H9 (cell line): ENCODE measurements around the gene CLEC2D. TPM values are rescaled to one million over a fixed set of nuclear protein-coding genes. Genes with fewer than 3 reads are reported as not detected.

ENCODE experiments used
- DNase-seq: peaks from one replicate; pipeline ENCODE4 v3.0.0-alpha.2; 2017
- H2AFZ ChIP-seq: one replicate; pipeline ENCODE4 v1.6.1; 2013; ENCODE audit warnings: mild to moderate bottlenecking, low read length, control low read depth, moderate library complexity
- H2AK5ac ChIP-seq: 2 replicates; pipeline ENCODE4 v1.6.1; 2013; ENCODE audit warnings: low read length, control low read depth, mixed read lengths; ENCODE audit not compliant: insufficient read length
- H2BK120ac ChIP-seq: one replicate; pipeline ENCODE4 v1.6.1; 2013; ENCODE audit warnings: low read depth, mild to moderate bottlenecking, low read length, control low read depth, inconsistent platforms; ENCODE audit not compliant: poor library complexity, severe bottlenecking
- H2BK12ac ChIP-seq: 2 replicates; pipeline ENCODE4 v1.6.1; 2013; ENCODE audit warnings: low read length, control low read depth, mixed read lengths, low read depth; ENCODE audit not compliant: insufficient read length
- H2BK15ac ChIP-seq: 2 replicates; pipeline ENCODE4 v1.6.1; 2013; ENCODE audit warnings: low read depth, low read length, control low read depth
- H2BK20ac ChIP-seq: one replicate; pipeline ENCODE4 v1.6.1; 2013; ENCODE audit warnings: low read depth, mild to moderate bottlenecking, low read length, control low read depth, inconsistent platforms; ENCODE audit not compliant: poor library complexity, severe bottlenecking
- H2BK5ac ChIP-seq: 2 replicates; pipeline ENCODE4 v1.6.1; 2013; ENCODE audit warnings: low read length, control low read depth, mixed read lengths; ENCODE audit not compliant: insufficient read length
- H3K14ac ChIP-seq: 2 replicates; pipeline ENCODE4 v1.6.1; 2013; ENCODE audit warnings: low read length, control low read depth; ENCODE audit not compliant: insufficient read depth
- H3K18ac ChIP-seq: 2 replicates; pipeline ENCODE4 v1.6.1; 2013; ENCODE audit warnings: low read depth, mild to moderate bottlenecking, mixed read lengths, low read length, control low read depth; ENCODE audit not compliant: insufficient read length
- H3K23ac ChIP-seq: 2 replicates; pipeline ENCODE4 v1.6.1; 2013; ENCODE audit warnings: low read length, control low read depth, mixed read lengths, low read depth; ENCODE audit not compliant: insufficient read length
- H3K23me2 ChIP-seq: 2 replicates; pipeline ENCODE4 v1.6.1; 2013; ENCODE audit warnings: low read depth, mild to moderate bottlenecking, mixed read lengths, low read length, control low read depth; ENCODE audit not compliant: insufficient read length, poor library complexity, severe bottlenecking
- H3K27ac ChIP-seq: 2 replicates; pipeline ENCODE4 v1.5.1; 2013; ENCODE audit warnings: low read length, control low read depth, mixed read lengths, low read depth; ENCODE audit not compliant: insufficient read length
- H3K27me3 ChIP-seq: 2 replicates; pipeline ENCODE4 v1.6.1; 2013; ENCODE audit warnings: low read length, control low read depth, inconsistent platforms; ENCODE audit not compliant: insufficient read depth
- H3K4ac ChIP-seq: 2 replicates; pipeline ENCODE4 v1.6.1; 2013; ENCODE audit warnings: low read depth, mild to moderate bottlenecking, control low read depth, inconsistent platforms, low read length, moderate library complexity
- H3K4me1 ChIP-seq: 2 replicates; pipeline ENCODE4 v1.6.1; 2013; ENCODE audit warnings: low read length, control low read depth, inconsistent platforms; ENCODE audit not compliant: insufficient read depth
- H3K4me2 ChIP-seq: 2 replicates; pipeline ENCODE4 v1.6.1; 2013; ENCODE audit warnings: low read length, control low read depth, mixed read lengths; ENCODE audit not compliant: insufficient read length, insufficient read depth
- H3K56ac ChIP-seq: 2 replicates; pipeline ENCODE4 v1.6.1; 2013; ENCODE audit warnings: low read depth, mild to moderate bottlenecking, mixed read lengths, low read length, control low read depth; ENCODE audit not compliant: insufficient read length
- H3K79me1 ChIP-seq: 2 replicates; pipeline ENCODE4 v1.6.1; 2013; ENCODE audit warnings: low read depth, mild to moderate bottlenecking, moderate library complexity, low read length, control low read depth, inconsistent platforms; ENCODE audit not compliant: insufficient read depth, poor library complexity, severe bottlenecking
- H3K79me2 ChIP-seq: 2 replicates; pipeline ENCODE4 v1.6.1; 2013; ENCODE audit warnings: low read length, control low read depth, inconsistent platforms; ENCODE audit not compliant: insufficient read depth
- H3K9ac ChIP-seq: 2 replicates; pipeline ENCODE4 v1.6.1; 2013; ENCODE audit warnings: low read length, control low read depth, mixed read lengths; ENCODE audit not compliant: insufficient read length; ENCODE audit errors: extremely low read depth
- H3K9me3 ChIP-seq: one replicate; pipeline ENCODE4 v1.6.1; 2013; ENCODE audit warnings: low read depth, low read length, inconsistent platforms; ENCODE audit not compliant: control insufficient read depth
- H3T11ph ChIP-seq: one replicate; pipeline ENCODE4 v1.6.1; 2013; ENCODE audit warnings: mild to moderate bottlenecking, low read length, control low read depth, inconsistent platforms
- H4K20me1 ChIP-seq: one replicate; pipeline ENCODE4 v1.6.1; 2013; ENCODE audit not compliant: control insufficient read depth, insufficient read length, insufficient read depth
- H4K5ac ChIP-seq: 2 replicates; pipeline ENCODE4 v1.6.1; 2013; ENCODE audit warnings: low read depth, mild to moderate bottlenecking, mixed read lengths, low read length, control low read depth; ENCODE audit not compliant: insufficient read length
- H4K8ac ChIP-seq: replicated peaks from 2 replicates; pipeline ENCODE4 v1.6.1; 2013; ENCODE audit warnings: low read length, control low read depth, mixed read lengths, low read depth; ENCODE audit not compliant: insufficient read length
- H4K91ac ChIP-seq: 2 replicates; pipeline ENCODE4 v1.6.1; 2013; ENCODE audit warnings: low read depth, mild to moderate bottlenecking, moderate library complexity, mixed read lengths, low read length, control low read depth; ENCODE audit not compliant: insufficient read length
- H3K27ac Mint-ChIP-seq, 3 experiments: 2 replicates in 2 of 3; 3 replicates in 1 of 3; pipeline ENCODE4 v1.8.0; 2020 to 2021; ENCODE audit warnings: mixed read lengths in 3 of 3, mild to moderate bottlenecking in 1 of 3, moderate library complexity in 1 of 3
- H3K27me3 Mint-ChIP-seq: 2 replicates; pipeline ENCODE4 v1.8.0; 2021; ENCODE audit warnings: low read depth, mild to moderate bottlenecking, moderate library complexity, mixed read lengths
- H3K36me3 Mint-ChIP-seq, 3 experiments: 2 replicates in 2 of 3; 3 replicates in 1 of 3; pipeline ENCODE4 v1.8.0; 2020 to 2021; ENCODE audit warnings: low read depth in 3 of 3, mixed read lengths in 3 of 3; ENCODE audit not compliant: insufficient read depth in 1 of 3
- H3K4me1 Mint-ChIP-seq, 2 experiments: 2 replicates each; pipeline ENCODE4 v1.8.0; 2020; ENCODE audit warnings: mixed read lengths in 2 of 2
- H3K4me3 Mint-ChIP-seq, 2 experiments: 2 replicates in 1 of 2; 3 replicates in 1 of 2; pipeline ENCODE4 v1.8.0; 2020 to 2021; ENCODE audit warnings: mild to moderate bottlenecking in 2 of 2, mixed read lengths in 2 of 2, moderate library complexity in 1 of 2
- H3K9me3 Mint-ChIP-seq, 2 experiments: 2 replicates in 1 of 2; 3 replicates in 1 of 2; pipeline ENCODE4 v1.8.0; 2020; ENCODE audit warnings: mild to moderate bottlenecking in 2 of 2, mixed read lengths in 2 of 2, moderate library complexity in 1 of 2
- WGBS: extraction: QIAGEN DNeasy Blood & Tissue Kit; methylation state at CpG from one replicate; pipeline ENCODE4 v1.1.7; 2013; ENCODE audit warnings: missing lambda C conversion rate, low lambda C conversion rate, mixed read lengths; ENCODE audit not compliant: insufficient read length; ENCODE audit errors: extremely low coverage; 5-methylcytosine and 5-hydroxymethylcytosine counted together
- total RNA-seq: library from RNA; stranded (reverse); gene quantifications from 2 replicates; pipeline ENCODE4 v1.2.1, GENCODE V29; 2021
- TF ChIP-seq, protein P1 (sequence below): fragments of 200-600 bp; sonication (generic); conservative IDR thresholded peaks from 3 replicates; pipeline ENCODE4 v1.8.0; 2021; ENCODE audit warnings: antibody characterized with exemption, mild to moderate bottlenecking

The CLEC2D gene
- total RNA-seq, 1 experiment from 2014 or later: 2.1 TPM

DNA sequence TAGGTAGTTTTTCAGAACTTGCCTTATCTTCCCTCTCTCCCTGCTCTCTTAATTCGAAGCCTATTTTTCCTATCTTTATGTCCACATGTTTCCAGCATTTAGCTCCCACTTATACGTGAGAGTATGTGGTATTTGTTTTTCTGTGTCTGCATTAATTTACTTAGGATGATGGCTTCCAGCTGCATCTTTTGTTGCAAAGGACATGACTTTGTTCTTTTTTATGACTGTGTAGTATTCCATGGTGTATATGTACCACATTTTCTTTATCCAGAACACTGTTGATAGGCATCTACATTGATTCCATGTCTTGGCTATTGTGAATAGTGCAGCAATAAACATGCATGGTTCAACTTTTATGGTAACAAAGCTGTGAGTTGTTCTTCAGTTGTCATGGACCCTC is 7.8 kb upstream of the CLEC2D start:
- Histone ChIP-seq H3K79me1 (no peaks in the 10 kb centered on the region), H3K27ac (no peak overlapping the region), H2BK12ac (no peak overlapping the region), H4K91ac (no peak overlapping the region), H3K9me3 (no peaks in the 10 kb centered on the region), H2BK15ac (no peak overlapping the region), H4K8ac (no peak overlapping the region), H3K18ac (no peak overlapping the region), H3K27me3 (no peaks in the 10 kb centered on the region), H2BK20ac (no peak overlapping the region), H4K5ac (no peak overlapping the region), H3K23me2 (no peaks in the 10 kb centered on the region), H3K14ac (no peak overlapping the region), H2AK5ac (no peak overlapping the region), H3K56ac (no peak overlapping the region), H3K4me2 (no peak overlapping the region), H2AFZ (no peak overlapping the region), H3K4me1 (no peaks in the 10 kb centered on the region), H3K79me2 (no peaks in the 10 kb centered on the region), H3K4ac (no peak overlapping the region), H4K20me1 (no peaks in the 10 kb centered on the region), H3K23ac (no peak overlapping the region), H3K9ac (no peak overlapping the region), H3T11ph (no peak overlapping the region), H2BK5ac (no peak overlapping the region), H2BK120ac (no peak overlapping the region)
- Mint-ChIP-seq H3K4me1 (no peaks in the 10 kb centered on the region), H3K9me3 (no peaks in the 10 kb centered on the region), H3K27me3 (no peaks in the 10 kb centered on the region), H3K4me3 (no peak overlapping the region), H3K27ac (no peak overlapping the region), H3K36me3 (peaks cover 27 to 63% (median 52%) of the 10 kb centered on the region in 3 experiments)
- TF ChIP-seq, protein P1, sequence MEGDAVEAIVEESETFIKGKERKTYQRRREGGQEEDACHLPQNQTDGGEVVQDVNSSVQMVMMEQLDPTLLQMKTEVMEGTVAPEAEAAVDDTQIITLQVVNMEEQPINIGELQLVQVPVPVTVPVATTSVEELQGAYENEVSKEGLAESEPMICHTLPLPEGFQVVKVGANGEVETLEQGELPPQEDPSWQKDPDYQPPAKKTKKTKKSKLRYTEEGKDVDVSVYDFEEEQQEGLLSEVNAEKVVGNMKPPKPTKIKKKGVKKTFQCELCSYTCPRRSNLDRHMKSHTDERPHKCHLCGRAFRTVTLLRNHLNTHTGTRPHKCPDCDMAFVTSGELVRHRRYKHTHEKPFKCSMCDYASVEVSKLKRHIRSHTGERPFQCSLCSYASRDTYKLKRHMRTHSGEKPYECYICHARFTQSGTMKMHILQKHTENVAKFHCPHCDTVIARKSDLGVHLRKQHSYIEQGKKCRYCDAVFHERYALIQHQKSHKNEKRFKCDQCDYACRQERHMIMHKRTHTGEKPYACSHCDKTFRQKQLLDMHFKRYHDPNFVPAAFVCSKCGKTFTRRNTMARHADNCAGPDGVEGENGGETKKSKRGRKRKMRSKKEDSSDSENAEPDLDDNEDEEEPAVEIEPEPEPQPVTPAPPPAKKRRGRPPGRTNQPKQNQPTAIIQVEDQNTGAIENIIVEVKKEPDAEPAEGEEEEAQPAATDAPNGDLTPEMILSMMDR: no peak
- WGBS: no CpG with 5 or more reads among the region's 2 CpGs
- no peak for DNase-seq
